Activated CD4-positive, CD25-positive, alpha-beta regulatory T cell treated with anti-CD3 and anti-CD28 coated beads, Interleukin-2, amount 50 U/mL, for 72 hours (primary cell): ENCODE data around the gene GALNT13.

Source experiments
- DNase-seq: peaks from one replicate; pipeline ENCODE4 v3.0.0; 2021

The GALNT13 gene

GRCh38 chr2:154132827-154133226 is 261.1 kb downstream of the GALNT13 start:
- no peak for DNase-seq

DNA sequence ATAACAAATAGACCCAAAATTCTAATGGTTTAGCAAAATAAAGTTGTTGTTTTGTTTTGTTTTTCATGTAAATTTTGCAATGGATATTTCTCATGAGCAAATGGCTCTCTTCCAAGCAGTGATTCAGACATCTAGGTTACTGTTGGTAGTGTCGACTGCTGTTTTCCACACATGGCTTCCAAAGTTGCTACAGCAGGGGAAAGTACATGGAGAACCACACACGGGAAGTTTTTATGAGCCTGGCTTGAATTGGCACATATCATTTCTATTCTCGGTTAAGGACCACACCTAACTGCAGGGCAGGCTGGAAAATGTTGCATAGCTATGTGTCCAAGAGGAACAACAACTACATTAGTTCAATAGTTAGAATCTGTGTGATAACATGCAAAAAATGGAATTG is 262.1 kb downstream of the GALNT13 start:
- no peak for DNase-seq

GRCh38 chr2:154140249-154141025 is 268.7 kb downstream of the GALNT13 start:
- DNase-seq: no peak

DNA sequence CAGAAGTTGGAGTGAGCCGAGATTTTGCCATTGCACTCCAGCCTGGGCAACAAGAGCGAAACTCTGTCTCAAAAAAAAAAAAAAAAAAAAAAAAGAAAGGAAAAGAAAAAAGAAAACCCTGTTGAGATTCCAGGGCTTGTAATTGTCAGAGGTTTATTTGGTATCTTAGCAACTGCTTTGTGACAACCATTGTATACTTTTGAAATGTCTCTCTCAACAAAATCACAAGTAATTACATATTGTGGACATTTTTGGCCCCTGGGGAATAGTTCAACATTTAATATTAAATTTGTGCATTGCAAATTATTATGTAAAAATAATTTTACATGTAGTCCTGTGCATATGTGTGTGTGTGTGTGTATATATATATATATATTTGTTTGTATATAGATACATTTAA is 270.8 kb downstream of the GALNT13 start:
- no peak for DNase-seq

DNA sequence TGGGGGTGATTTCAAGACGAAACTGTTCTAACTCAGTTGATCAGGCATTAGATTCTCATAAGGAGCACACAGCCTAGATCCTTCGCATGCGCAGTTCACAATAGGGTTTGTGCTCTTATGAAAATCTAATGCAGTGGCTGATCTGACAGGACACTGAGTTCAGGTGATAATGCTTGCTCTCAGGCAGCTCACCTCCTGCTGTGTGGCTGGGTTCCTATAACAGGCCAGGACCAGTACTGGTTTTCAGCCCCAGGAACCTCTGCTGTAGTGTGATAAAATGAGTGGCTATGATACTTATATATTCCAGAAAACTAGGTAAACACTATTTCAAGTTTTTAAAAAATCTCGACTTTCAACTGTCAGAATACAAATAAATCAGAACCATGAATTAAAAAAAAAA is 271.4 kb downstream of the GALNT13 start:
- DNase-seq: no peak

GRCh38 chr2:154158101-154158500 is 286.4 kb downstream of the GALNT13 start:
- no peak for DNase-seq

DNA sequence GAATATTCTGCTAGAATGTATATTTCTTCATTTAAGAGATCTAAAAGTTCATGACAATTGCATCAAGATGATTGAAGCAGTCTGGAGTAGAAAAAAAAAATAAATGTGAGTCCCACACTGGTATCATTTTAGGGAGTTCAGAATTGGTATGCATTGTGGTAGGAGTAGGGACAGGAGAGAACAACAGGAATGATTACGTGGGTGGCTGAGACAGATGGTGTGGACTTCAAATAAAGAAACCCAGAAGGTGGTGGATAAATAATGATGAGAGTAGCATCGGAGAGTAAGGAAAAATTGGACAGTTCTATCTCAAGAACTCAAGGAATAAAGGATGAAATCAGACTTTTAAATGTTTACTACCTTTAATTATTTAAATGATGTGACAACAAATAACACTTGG is 289.6 kb downstream of the GALNT13 start:
- DNase-seq: no peak

DNA sequence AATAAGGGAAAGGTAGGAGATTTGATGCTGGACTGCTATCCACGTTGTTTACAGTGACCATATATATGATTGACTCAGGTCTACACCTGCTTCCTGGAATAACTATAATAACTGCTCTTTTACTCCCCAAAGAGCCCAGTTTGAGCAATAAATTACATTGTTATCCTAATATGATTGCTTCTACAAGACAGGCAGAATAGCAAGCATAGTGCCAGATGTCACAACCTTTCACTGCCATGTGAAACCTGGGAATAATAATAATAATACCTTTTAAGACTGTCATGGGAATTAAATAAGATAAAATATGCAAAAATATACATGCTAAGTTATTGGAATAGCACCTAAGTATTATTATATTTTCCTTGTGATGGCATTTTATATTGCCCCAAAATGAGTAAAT is 298.7 kb downstream of the GALNT13 start:
- no peak for DNase-seq

- no peak for DNase-seq
Measured at GRCh38 chr2:154173164-154173563, 301.4 kb downstream of the GALNT13 start.

- no peak for DNase-seq
Measured at GRCh38 chr2:154173919-154174318, 302.2 kb downstream of the GALNT13 start.

DNA sequence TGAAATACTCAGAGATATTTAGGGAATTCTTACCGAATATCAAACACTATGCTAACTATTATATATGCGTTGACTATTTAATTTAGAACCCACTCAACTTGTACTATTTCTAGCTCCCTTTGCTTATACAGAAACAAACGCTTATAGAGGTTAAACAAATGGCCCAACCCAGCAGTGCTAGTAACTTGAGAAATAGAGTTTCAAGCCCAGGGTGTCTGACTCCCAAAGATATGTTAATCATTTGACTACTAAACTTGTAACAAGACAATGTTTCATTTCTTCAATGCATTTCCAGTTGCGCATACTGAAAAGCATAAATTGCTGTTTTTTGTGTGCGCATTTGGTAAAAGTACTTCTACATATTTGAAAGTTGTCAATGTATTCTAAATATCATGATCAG is 310.3 kb downstream of the GALNT13 start:
- no peak for DNase-seq

DNA sequence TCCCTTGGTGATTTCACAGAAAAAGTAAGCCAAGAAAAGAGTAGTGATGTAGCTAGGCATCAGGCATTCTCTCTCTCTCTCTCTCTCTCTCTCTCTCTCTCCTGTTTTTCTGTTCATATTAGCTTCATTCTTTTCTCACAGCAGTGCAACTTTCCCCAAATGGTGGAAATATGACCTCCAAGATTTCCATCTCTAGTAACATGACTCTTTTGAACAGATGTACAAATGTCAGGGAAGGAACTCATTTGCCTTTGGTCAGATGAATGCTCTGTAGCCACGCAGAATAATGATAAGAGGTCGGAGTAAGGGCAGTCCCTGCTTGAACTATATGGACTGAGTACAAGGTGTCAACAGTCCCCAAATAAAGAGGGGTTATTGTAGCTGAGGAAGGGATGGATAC is 316.2 kb downstream of the GALNT13 start:
- no peak for DNase-seq

DNA sequence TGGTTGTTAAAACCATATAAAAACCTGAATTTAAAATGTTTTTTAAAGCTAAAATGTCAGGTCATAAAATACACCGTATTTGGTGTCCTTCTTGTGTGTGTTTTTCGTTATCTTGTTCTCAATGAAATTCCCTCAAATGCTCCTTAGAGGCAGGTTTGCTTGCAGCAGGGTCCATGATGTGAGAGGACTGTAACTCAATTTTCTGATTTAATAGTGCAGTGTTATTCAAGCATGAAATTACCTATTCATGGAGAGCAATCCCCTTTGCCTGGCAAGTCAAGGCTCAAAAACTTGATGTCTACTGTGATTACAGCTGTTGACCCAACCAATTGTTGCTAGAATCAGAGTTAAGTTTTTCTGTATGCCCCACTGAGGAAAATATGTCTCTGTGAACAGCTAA is 318.2 kb downstream of the GALNT13 start:
- DNase-seq: no peak

DNA sequence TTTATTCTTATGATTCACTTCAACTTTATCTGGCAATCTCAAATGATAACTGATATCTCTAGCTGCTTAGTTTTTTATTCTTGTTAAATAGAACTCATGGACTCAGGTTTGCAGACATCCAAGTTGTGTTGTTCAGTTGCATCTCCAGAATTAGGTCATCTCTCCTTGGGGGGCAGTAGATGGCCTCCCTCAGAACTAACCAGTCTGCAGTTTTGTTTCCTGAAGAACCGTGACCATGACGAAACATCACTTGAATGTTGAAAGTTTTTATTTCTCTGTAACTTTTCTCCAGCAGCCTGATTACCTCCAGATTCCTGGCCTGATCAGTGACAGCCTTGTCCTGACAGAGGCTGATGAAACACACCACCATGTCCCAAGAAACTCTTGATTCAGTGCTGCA is 321.5 kb downstream of the GALNT13 start:
- DNase-seq: no peak

GRCh38 chr2:154194909-154195643 is 323.4 kb downstream of the GALNT13 start:
- no peak for DNase-seq

DNA sequence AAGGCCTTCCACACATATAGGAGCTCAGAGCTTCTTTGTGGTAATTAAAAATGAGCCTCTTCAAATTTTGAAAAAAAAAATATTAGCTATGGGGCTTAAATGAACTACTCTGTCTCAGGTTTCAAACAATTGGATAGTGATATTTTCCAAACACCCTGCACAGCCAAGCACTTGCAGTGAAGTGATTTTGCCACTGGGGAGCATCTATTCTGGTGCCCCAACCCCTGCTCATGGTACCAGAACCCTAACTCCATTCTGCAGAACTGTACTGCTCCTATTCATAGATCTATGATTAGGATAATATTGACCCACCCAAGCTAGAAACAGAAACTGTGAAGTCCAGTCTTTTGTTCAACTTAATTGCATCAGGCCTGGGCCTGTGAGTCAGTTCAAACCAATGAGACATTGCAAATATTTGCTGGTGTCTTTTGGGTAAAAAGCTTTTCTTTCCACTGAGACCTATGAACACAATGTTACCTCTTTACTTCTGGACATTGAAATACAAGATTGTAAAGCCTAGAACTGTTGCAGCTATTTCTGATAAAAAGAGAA is 324.0 kb downstream of the GALNT13 start:
- DNase-seq: no peak

- DNase-seq: no peak
Measured at GRCh38 chr2:154198866-154199265, 327.1 kb downstream of the GALNT13 start.

- no peak for DNase-seq
Measured at GRCh38 chr2:154203206-154203605, 331.5 kb downstream of the GALNT13 start.

GRCh38 chr2:154203902-154204301 is 332.2 kb downstream of the GALNT13 start:
- no peak for DNase-seq

DNA sequence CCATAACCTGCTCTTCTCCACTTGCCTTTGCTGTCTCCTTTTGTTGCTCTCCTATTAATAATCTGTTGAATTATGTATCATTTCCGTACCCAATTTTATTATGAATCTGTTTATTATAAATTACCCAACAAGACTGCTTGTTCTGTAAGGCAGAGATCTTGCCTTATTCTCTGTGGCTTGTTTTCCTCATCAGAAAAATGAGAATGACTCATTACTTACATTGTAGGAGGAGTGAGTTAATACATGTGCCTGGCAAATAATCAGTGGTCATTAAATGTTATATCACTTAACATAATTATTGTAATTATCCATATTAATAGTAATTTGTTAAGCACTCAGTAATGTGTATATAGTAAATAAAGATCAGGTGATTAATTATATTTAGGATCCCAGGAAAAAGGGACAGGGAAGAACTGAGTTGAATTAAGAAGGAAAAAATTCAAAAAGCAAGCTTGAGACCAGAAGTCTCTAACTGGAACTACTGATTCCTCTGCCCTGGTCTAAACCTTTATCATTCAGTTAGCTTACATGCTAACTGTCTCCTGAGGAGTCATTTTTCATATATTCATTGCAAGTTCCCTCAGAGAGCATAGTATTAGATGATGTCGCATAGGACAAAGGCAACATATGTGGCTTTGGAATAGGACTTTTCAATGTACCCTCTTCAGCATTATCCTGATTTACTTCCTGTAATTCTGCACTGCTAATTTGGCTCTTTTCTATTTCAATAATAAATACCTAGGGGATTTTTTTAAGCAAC is 335.7 kb downstream of the GALNT13 start:
- no peak for DNase-seq

GRCh38 chr2:154223726-154224125 is 352.0 kb downstream of the GALNT13 start:
- no peak for DNase-seq

- DNase-seq: no peak
Measured at GRCh38 chr2:154226931-154227330, 355.2 kb downstream of the GALNT13 start.

DNA sequence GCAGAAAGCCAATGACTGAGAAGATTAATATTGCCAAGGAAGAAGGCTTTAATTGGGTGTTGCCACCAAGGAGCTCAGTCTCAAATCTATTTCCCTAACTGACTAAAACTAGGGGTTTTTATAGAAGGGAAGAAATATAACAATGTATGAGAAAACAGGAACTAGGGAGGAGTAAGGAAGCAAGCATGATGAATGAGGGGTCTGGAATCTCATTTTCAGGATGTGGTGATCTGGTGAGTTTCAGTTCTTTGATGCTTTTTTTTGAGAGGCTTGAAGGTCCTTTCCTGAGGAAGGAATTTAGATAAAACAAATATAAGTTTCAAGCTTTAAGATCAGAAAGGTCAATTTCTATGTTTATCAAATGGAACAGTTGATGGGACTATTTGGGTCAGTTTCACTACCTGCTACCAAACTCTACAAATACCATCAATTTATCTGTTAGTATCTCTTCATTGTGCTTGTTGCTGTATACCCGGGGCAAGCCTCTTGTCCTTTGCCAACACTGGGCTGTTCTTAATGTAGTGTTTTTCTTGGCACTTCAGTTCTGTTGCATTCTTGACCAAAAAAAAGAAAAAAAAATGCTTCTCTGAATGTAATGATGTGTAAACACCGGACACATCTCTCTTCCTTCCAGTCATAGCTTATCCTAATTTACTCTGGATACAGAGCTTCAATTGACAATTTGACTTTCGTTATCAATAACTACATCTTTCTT is 357.0 kb downstream of the GALNT13 start:
- no peak for DNase-seq
